Left ventricle myocardium inferior (tissue), 1 donor: ENCODE results near the gene GPR78. TPM values are rescaled to one million over a fixed set of nuclear protein-coding genes. Genes with fewer than 3 reads are reported as not detected.

ENCODE experiments used
- DNase-seq: peaks from one replicate; pipeline ENCODE4 v3.0.0-alpha.2; 2020
- H3K27ac ChIP-seq: fragments of 200-600 bp; replicated peaks from 2 replicates; pipeline ENCODE4 v1.8.0; 2021
- H3K27me3 ChIP-seq: fragments of 200-600 bp; 2 replicates; pipeline ENCODE4 v1.8.0; 2021; ENCODE audit warnings: low read depth
- H3K36me3 ChIP-seq: fragments of 200-600 bp; 2 replicates; pipeline ENCODE4 v1.8.0; 2021
- H3K4me1 ChIP-seq: fragments of 200-600 bp; 2 replicates; pipeline ENCODE4 v1.8.0; 2021
- H3K4me3 ChIP-seq: fragments of 200-600 bp; 2 replicates; pipeline ENCODE4 v1.8.0; 2021; ENCODE audit warnings: mild to moderate bottlenecking, moderate library complexity
- H3K9me3 ChIP-seq: fragments of 200-600 bp; replicated peaks from 2 replicates; pipeline ENCODE4 v1.8.0; 2021
- CTCF ChIP-seq: fragments of 200-600 bp; IDR thresholded peaks from 2 replicates; pipeline ENCODE4 v1.8.0; 2021; ENCODE audit warnings: antibody characterized with exemption, mild to moderate bottlenecking, borderline replicate concordance
- intact Hi-C: fragments of 100-400 bp; cut with micrococcal nuclease; formaldehyde crosslinking; loops from one replicate; pipeline ENCODE4 v1.11.0; 2022
- total RNA-seq: library from RNA; stranded (reverse); fragmentation: NEBNext Ultra II Directional; extraction: Animal tissue kit (Norgen Biotek cat#: 25700); gene quantifications from one replicate; pipeline ENCODE4 v1.2.1, GENCODE V29; 2021
- donor health status: DM: no; HTN: yes; CAD: no; lungs with severe emphysema.

GPR78 gene
- total RNA-seq, 1 donor from 2014 or later, result not detected

- Histone ChIP-seq H3K4me1 (no peaks in the 10 kb centered on the region), H3K36me3 (no peaks in the 10 kb centered on the region), H3K27ac (no peak overlapping the region), H3K4me3 (no peak overlapping the region), H3K27me3 (peaks cover 61% of the 10 kb centered on the region), H3K9me3 (peaks cover 4% of the 10 kb centered on the region)
- no peak for TF ChIP-seq CTCF
- DNase-seq, result no peak
- intact Hi-C loops, result no loop called here
Observed at GRCh38 chr4:8552024-8552423, 28.2 kb upstream of the GPR78 start.

GRCh38 chr4:8552581-8553205, 27.5 kb upstream of the GPR78 start:
- no peaks in the 10 kb centered on the region for H3K36me3 ChIP-seq
- H3K4me3 ChIP-seq, result no peak overlapping the region
- no peak overlapping the region for H3K27ac ChIP-seq
- intact Hi-C loops, result no loop called here
- H3K4me1 ChIP-seq, result no peaks in the 10 kb centered on the region
- H3K9me3 ChIP-seq, result peaks cover 4% of the 10 kb centered on the region
- no peak for DNase-seq
- H3K27me3 ChIP-seq, result peaks cover 63% of the 10 kb centered on the region
- TF ChIP-seq CTCF, result no peak

GRCh38 chr4:8553216-8553615, 27.0 kb upstream of the GPR78 start:
- H3K9me3 ChIP-seq, result peaks cover 4% of the 10 kb centered on the region
- no peak for DNase-seq
- H3K36me3 ChIP-seq, result no peaks in the 10 kb centered on the region
- TF ChIP-seq CTCF, result no peak
- H3K4me1 ChIP-seq, result no peaks in the 10 kb centered on the region
- peaks cover 63% of the 10 kb centered on the region for H3K27me3 ChIP-seq
- H3K4me3 ChIP-seq, result no peak overlapping the region
- intact Hi-C loops, result no loop called here
- H3K27ac ChIP-seq, result no peak overlapping the region

GRCh38 chr4:8553991-8554405, 26.2 kb upstream of the GPR78 start:
- H3K9me3 ChIP-seq, result peaks cover 4% of the 10 kb centered on the region
- no peaks in the 10 kb centered on the region for H3K4me1 ChIP-seq
- H3K36me3 ChIP-seq, result no peaks in the 10 kb centered on the region
- intact Hi-C loops, result no loop called here
- H3K27me3 ChIP-seq, result peaks cover 69% of the 10 kb centered on the region
- DNase-seq, result no peak
- H3K27ac ChIP-seq, result no peak overlapping the region
- no peak overlapping the region for H3K4me3 ChIP-seq
- no peak for TF ChIP-seq CTCF

GRCh38 chr4:8554555-8555100, 25.6 kb upstream of the GPR78 start:
- DNase-seq, result no peak
- H3K27me3 ChIP-seq, result peaks cover 76% of the 10 kb centered on the region
- no peaks in the 10 kb centered on the region for H3K36me3 ChIP-seq
- H3K9me3 ChIP-seq, result peaks cover 4% of the 10 kb centered on the region
- intact Hi-C loops, result no loop called here
- H3K4me1 ChIP-seq, result no peaks in the 10 kb centered on the region
- no peak overlapping the region for H3K4me3 ChIP-seq
- H3K27ac ChIP-seq, result no peak overlapping the region
- no peak for TF ChIP-seq CTCF
